GM12875 (cell line): ENCODE results near the gene AATK.

ENCODE experiments used
- H3K4me3 ChIP-seq: one replicate; pipeline ENCODE4 v1.5.1; 2011; ENCODE audit warnings: low read depth, low read length, control low read depth
- CTCF ChIP-seq: IDR thresholded peaks from 2 replicates; pipeline ENCODE4 v1.5.1; 2011; ENCODE audit warnings: low read depth, mild to moderate bottlenecking, control low read depth, inconsistent platforms, low read length, moderate library complexity, borderline replicate concordance; ENCODE audit not compliant: insufficient read depth

Gene AATK

GRCh38 chr17:81120695-81121621 is 45.1 kb downstream of the AATK start:
- H3K4me3 ChIP-seq = no peak overlapping the region

GRCh38 chr17:81120149-81120484 is 45.9 kb downstream of the AATK start:
- no peak overlapping the region for H3K4me3 ChIP-seq

More at GRCh38 chr17:81120695-81121621, 45.1 kb downstream of the AATK start:
- no peak for TF ChIP-seq CTCF

GRCh38 chr17:81119223-81120148 is 46.5 kb downstream of the AATK start:
- no peak for TF ChIP-seq CTCF
- H3K4me3 ChIP-seq = no peak overlapping the region

More at GRCh38 chr17:81120149-81120484, 45.9 kb downstream of the AATK start:
- no peak for TF ChIP-seq CTCF

- no peak for TF ChIP-seq CTCF
- no peak overlapping the region for H3K4me3 ChIP-seq
These were observed 47.5 kb downstream of the AATK start for GRCh38 chr17:81118308-81119221.

- TF ChIP-seq CTCF = no peak
- H3K4me3 ChIP-seq = no peak overlapping the region
These were observed 48.3 kb downstream of the AATK start for GRCh38 chr17:81117672-81118198.

- no peak for TF ChIP-seq CTCF
- H3K4me3 ChIP-seq = no peak overlapping the region
These were observed 49.3 kb downstream of the AATK start for GRCh38 chr17:81116704-81117103.
